HCT116 (cell line): ENCODE measurements around the gene CSGALNACT2.

Experiments
- CBX3 ChIP-seq: IDR thresholded peaks from 2 replicates; pipeline ENCODE4 v1.6.1; 2012; ENCODE audit warnings: low read depth
- CEBPB ChIP-seq: IDR thresholded peaks from 2 replicates; pipeline ENCODE4 v1.6.1; 2012; ENCODE audit warnings: low read depth
- EZH2 ChIP-seq: fragments of 200-600 bp; sonication (generic); IDR thresholded peaks from 2 replicates; pipeline ENCODE4 v1.6.1; 2017; ENCODE audit warnings: antibody characterized with exemption, mixed run types
- POLR2A ChIP-seq: IDR thresholded peaks from 2 replicates; pipeline ENCODE4 v1.7.0; 2011; ENCODE audit warnings: borderline replicate concordance; ENCODE audit not compliant: insufficient read depth, insufficient read length; ENCODE audit errors: extremely low read depth
- POLR2AphosphoS5 ChIP-seq: IDR thresholded peaks from 2 replicates; pipeline ENCODE4 v1.6.1; 2011; ENCODE audit warnings: mild to moderate bottlenecking, low read depth, low read length, moderate library complexity
- YY1 ChIP-seq: IDR thresholded peaks from 2 replicates; pipeline ENCODE4 v1.6.1; 2011; ENCODE audit warnings: low read length, low read depth, moderate library complexity, mild to moderate bottlenecking; ENCODE audit not compliant: insufficient replicate concordance; ENCODE audit errors: extremely low read depth
- ZNF274 ChIP-seq: fragments of 200-500 bp; sonication (Bioruptor generic); IDR thresholded peaks from 2 replicates; pipeline ENCODE4 v1.6.1; 2014; ENCODE audit warnings: mild to moderate bottlenecking, low read depth, low read length, inconsistent platforms
- TF ChIP-seq, protein P1 (sequence below): IDR thresholded peaks from 2 replicates; pipeline ENCODE4 v1.6.1; 2012; ENCODE audit warnings: low read depth
- TF ChIP-seq, protein P2 (sequence below), 3 experiments: fragments of 200-600 bp in 1 of 3; sonication (generic) in 1 of 3; IDR thresholded peaks in 2 of 3; conservative IDR thresholded peaks in 1 of 3; 2 replicates each; pipeline ENCODE4 v1.5.1; 2012 to 2017; ENCODE audit warnings: low read depth in 2 of 3, low read length in 2 of 3, antibody characterized with exemption in 1 of 3, borderline replicate concordance in 1 of 3, control low read depth in 1 of 3, mild to moderate bottlenecking in 1 of 3, mixed read lengths in 1 of 3, mixed run types in 1 of 3, moderate library complexity in 1 of 3; ENCODE audit not compliant: insufficient read depth in 1 of 3
- TF ChIP-seq, protein P3 (sequence below): IDR thresholded peaks from 2 replicates; pipeline ENCODE4 v1.6.1; 2012

DNA sequence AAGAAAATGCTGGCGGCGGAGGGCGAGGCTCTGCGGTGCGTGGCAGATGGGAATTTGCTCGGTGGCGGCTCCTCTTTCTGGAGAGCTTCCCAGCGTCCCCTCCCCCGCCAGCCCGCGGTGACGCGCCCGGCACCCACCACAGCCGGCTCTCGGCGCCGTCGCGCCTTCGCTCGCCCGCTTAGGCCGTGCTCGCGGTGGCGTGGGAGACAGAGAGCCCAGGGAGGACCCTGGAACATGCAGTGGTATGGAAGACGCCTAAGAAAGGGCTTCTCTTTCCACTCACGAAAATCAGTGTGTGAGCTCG lies 576 bp upstream of the CSGALNACT2 start:
- TF ChIP-seq, protein P1, sequence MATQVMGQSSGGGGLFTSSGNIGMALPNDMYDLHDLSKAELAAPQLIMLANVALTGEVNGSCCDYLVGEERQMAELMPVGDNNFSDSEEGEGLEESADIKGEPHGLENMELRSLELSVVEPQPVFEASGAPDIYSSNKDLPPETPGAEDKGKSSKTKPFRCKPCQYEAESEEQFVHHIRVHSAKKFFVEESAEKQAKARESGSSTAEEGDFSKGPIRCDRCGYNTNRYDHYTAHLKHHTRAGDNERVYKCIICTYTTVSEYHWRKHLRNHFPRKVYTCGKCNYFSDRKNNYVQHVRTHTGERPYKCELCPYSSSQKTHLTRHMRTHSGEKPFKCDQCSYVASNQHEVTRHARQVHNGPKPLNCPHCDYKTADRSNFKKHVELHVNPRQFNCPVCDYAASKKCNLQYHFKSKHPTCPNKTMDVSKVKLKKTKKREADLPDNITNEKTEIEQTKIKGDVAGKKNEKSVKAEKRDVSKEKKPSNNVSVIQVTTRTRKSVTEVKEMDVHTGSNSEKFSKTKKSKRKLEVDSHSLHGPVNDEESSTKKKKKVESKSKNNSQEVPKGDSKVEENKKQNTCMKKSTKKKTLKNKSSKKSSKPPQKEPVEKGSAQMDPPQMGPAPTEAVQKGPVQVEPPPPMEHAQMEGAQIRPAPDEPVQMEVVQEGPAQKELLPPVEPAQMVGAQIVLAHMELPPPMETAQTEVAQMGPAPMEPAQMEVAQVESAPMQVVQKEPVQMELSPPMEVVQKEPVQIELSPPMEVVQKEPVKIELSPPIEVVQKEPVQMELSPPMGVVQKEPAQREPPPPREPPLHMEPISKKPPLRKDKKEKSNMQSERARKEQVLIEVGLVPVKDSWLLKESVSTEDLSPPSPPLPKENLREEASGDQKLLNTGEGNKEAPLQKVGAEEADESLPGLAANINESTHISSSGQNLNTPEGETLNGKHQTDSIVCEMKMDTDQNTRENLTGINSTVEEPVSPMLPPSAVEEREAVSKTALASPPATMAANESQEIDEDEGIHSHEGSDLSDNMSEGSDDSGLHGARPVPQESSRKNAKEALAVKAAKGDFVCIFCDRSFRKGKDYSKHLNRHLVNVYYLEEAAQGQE, result no peak
- TF ChIP-seq, protein P2, sequence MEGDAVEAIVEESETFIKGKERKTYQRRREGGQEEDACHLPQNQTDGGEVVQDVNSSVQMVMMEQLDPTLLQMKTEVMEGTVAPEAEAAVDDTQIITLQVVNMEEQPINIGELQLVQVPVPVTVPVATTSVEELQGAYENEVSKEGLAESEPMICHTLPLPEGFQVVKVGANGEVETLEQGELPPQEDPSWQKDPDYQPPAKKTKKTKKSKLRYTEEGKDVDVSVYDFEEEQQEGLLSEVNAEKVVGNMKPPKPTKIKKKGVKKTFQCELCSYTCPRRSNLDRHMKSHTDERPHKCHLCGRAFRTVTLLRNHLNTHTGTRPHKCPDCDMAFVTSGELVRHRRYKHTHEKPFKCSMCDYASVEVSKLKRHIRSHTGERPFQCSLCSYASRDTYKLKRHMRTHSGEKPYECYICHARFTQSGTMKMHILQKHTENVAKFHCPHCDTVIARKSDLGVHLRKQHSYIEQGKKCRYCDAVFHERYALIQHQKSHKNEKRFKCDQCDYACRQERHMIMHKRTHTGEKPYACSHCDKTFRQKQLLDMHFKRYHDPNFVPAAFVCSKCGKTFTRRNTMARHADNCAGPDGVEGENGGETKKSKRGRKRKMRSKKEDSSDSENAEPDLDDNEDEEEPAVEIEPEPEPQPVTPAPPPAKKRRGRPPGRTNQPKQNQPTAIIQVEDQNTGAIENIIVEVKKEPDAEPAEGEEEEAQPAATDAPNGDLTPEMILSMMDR (IDR thresholded peaks at IDR 0.05 in 2 of 3, conservative IDR thresholded peaks at IDR 0.05 in 1 of 3; ENCODE audit: borderline replicate concordance in 1 of 3, insufficient read depth in 1 of 3, low read depth in 2 of 3, low read length in 2 of 3), result no peak
- TF ChIP-seq YY1 (no peak), CBX3 (no peak), ZNF274 (no peak), EZH2 (no peak), POLR2AphosphoS5 (no peak), POLR2A (no peak), CEBPB (no peak)
- TF ChIP-seq, protein P3, sequence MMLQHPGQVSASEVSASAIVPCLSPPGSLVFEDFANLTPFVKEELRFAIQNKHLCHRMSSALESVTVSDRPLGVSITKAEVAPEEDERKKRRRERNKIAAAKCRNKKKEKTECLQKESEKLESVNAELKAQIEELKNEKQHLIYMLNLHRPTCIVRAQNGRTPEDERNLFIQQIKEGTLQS, result no peak
